ENCODE measurements around the gene PLXNB2.

GRCh38 chr22:50339945-50340879 is 32.8 kb upstream of the PLXNB2 start:
- no peak for TF ChIP-seq POLR2A (IDR thresholded peaks at IDR 0.05; ENCODE audit: low read depth, low read length)
- no peak for TF ChIP-seq TAF1 (IDR thresholded peaks at IDR 0.05; ENCODE audit: low read depth, low read length)
- no peak for TF ChIP-seq POLR2AphosphoS5 (IDR thresholded peaks at IDR 0.05; ENCODE audit: low read depth, low read length)
- TF ChIP-seq PAX5 (IDR thresholded peaks at IDR 0.05; ENCODE audit: insufficient read depth, low read length, severe bottlenecking): no peak
- TF ChIP-seq SPI1 (IDR thresholded peaks at IDR 0.05; ENCODE audit: low read depth, low read length): no peak

Data from GM12891 (cell line).